ENCODE results near the gene SLC22A4. TPM values are rescaled to one million over a fixed set of nuclear protein-coding genes. Genes with fewer than 3 reads are reported as not detected.

Gene SLC22A4
- total RNA-seq, 1 donor from 2014 or later = 0.48 TPM

DNA sequence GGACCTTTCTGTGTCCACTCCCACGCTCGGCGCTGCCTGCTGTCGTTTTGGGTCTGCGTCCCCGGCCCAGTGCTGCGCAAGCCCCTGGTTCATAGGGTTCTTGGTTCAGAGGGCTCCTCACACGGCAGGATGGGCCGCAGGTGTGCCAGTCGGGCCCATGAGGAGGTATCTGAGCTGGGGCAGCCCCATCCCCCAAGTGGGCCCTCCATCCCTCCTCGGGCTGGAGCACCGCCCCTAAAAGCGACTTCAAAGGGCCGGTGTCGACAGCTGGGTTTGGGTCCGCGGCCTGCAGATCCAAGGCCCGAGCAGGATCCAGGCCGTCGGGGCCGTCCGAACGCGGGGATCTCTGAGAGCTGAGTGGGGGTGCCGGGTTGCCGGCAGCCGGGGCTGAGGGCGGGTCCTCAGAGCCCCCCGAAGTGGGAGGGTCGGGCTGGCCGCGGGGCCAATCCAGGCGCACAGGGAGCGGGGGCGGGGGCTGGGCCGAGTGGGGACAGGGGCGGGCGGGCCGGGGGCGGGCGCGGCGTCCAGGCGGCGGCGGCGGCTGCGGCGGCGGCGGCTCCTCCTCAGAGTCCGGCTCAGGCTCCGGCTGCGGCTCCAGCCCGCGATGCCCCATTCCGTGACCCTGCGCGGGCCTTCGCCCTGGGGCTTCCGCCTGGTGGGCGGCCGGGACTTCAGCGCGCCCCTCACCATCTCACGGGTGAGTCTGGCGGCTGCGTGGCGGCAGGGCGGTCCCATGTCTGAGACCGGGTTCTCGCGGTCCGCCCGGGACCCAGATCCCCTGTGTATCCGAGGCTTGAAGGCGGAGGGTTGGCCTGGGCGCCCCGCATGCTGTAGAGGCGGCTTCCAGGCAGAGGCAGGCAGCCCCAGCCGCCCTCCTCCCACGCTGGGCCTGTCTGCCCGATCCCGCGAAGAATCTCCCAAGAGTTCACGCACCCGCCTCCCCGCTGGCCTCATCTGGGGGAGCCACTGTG lies 36.8 kb upstream of the SLC22A4 start, which contains the start of gene PDLIM4:
PDLIM4 (plus strand) TSS at position 566 of the 971 bp plus-strand sequence; CDS start at position 605, 39 bp downstream.
- Mint-ChIP-seq H3K36me3 (ENCODE audit: insufficient read depth) (peaks cover 3% of the 10 kb centered on the region), H3K27ac (peak within 1 kb of the TSS; percentile 79), H3K9me3 (ENCODE audit: low read depth) (no peaks in the 10 kb centered on the region), H3K4me3 (ENCODE audit: low read depth) (peak within 1 kb of the TSS; percentile 76), H3K4me1 (ENCODE audit: low read depth) (peaks cover 14% of the 10 kb centered on the region), H3K27me3 (peaks cover 3% of the 10 kb centered on the region)
- TF ChIP-seq CTCF (IDR thresholded peaks at IDR 0.05; ENCODE audit: unreplicated experiment) = no peak
- peak; percentile 62 for DNase-seq (ENCODE audit: low spot score, unreplicated experiment)

- peak overlapping the region; percentile 65 for H3K4me3 Mint-ChIP-seq (ENCODE audit: low read depth)
- H3K27me3 Mint-ChIP-seq = peaks cover 3% of the 10 kb centered on the region
- H3K36me3 Mint-ChIP-seq (ENCODE audit: insufficient read depth) = peaks cover 3% of the 10 kb centered on the region
- H3K9me3 Mint-ChIP-seq (ENCODE audit: low read depth) = no peaks in the 10 kb centered on the region
- DNase-seq (ENCODE audit: low spot score, unreplicated experiment) = no peak
- no peak for TF ChIP-seq CTCF (IDR thresholded peaks at IDR 0.05; ENCODE audit: unreplicated experiment)
- H3K27ac Mint-ChIP-seq = peak overlapping the region; percentile 56
- peaks cover 11% of the 10 kb centered on the region for H3K4me1 Mint-ChIP-seq (ENCODE audit: low read depth)
Observed at GRCh38 chr5:132258102-132259068, 35.8 kb upstream of the SLC22A4 start.

- Mint-ChIP-seq H3K4me3 (ENCODE audit: low read depth) (peak overlapping the region; percentile 16), H3K9me3 (ENCODE audit: low read depth) (no peaks in the 10 kb centered on the region), H3K36me3 (ENCODE audit: insufficient read depth) (peaks cover 3% of the 10 kb centered on the region), H3K4me1 (ENCODE audit: low read depth) (peaks cover 6% of the 10 kb centered on the region), H3K27ac (peak overlapping the region; percentile 56), H3K27me3 (peaks cover 3% of the 10 kb centered on the region)
- DNase-seq (ENCODE audit: low spot score, unreplicated experiment) = no peak
- no peak for TF ChIP-seq CTCF (IDR thresholded peaks at IDR 0.05; ENCODE audit: unreplicated experiment)
Observed at GRCh38 chr5:132259069-132259851, 34.9 kb upstream of the SLC22A4 start.

DNA sequence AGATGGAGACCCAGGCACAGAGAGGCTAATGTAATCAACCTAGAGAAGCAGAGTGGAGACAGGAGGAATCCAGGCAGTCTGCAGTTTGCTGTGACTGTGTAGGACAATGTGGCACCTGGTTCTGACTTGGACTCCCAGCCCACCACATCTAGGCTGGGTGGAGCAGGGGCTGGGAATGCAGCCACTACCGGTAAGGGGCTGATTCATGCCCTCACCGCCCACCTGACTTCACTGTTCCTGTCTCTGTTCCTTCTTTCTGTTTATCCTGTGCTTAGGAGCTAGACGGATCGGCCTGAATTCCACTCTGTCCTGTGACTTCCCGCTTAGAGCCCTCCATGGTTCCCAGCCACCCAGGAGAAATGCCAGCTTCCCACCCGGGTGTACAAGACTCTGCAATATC lies 34.1 kb upstream of the SLC22A4 start:
- Mint-ChIP-seq H3K27me3 (peaks cover 3% of the 10 kb centered on the region), H3K36me3 (ENCODE audit: insufficient read depth) (peaks cover 3% of the 10 kb centered on the region), H3K9me3 (ENCODE audit: low read depth) (no peaks in the 10 kb centered on the region), H3K4me3 (ENCODE audit: low read depth) (no peak overlapping the region), H3K27ac (no peak overlapping the region), H3K4me1 (ENCODE audit: low read depth) (peaks cover 7% of the 10 kb centered on the region)
- TF ChIP-seq CTCF (IDR thresholded peaks at IDR 0.05; ENCODE audit: unreplicated experiment) = no peak
- DNase-seq (ENCODE audit: low spot score, unreplicated experiment) = no peak

All from progenitor cell of endocrine pancreas (in vitro differentiated cells).